Astrocyte (in vitro differentiated cells and primary cell): ENCODE data around the gene RBM38. TPM values are rescaled to one million over a fixed set of nuclear protein-coding genes. Genes with fewer than 3 reads are reported as not detected.

Source experiments
- DNase-seq: peaks from one replicate; pipeline ENCODE4 v3.0.0-alpha.2; 2010; ENCODE audit warnings: low read depth
- FAIRE-seq: peaks from 2 replicates; lab custom pipeline; 2011; peaks lifted over from hg19 to GRCh38; lab: Jason Lieb, UNC
- H2AFZ ChIP-seq: 2 replicates; pipeline ENCODE4 v1.6.0; 2012; ENCODE audit warnings: low read depth, low read length, inconsistent platforms
- H3K27ac ChIP-seq: 2 replicates; pipeline ENCODE4 v1.5.1; 2011; ENCODE audit warnings: low read depth, low read length, inconsistent platforms
- H3K27me3 ChIP-seq: 2 replicates; pipeline ENCODE4 v1.6.0; 2011; ENCODE audit warnings: low read length, inconsistent platforms; ENCODE audit not compliant: insufficient read depth
- H3K36me3 ChIP-seq: 2 replicates; pipeline ENCODE4 v1.5.1; 2011; ENCODE audit warnings: low read length, inconsistent platforms; ENCODE audit not compliant: insufficient read depth
- H3K4me1 ChIP-seq: 2 replicates; pipeline ENCODE4 v1.5.1; 2011; ENCODE audit warnings: low read length, inconsistent platforms; ENCODE audit not compliant: insufficient read depth
- H3K4me2 ChIP-seq: 2 replicates; pipeline ENCODE4 v1.6.0; 2012; ENCODE audit warnings: low read length, inconsistent platforms
- H3K4me3 ChIP-seq: 2 replicates; pipeline ENCODE4 v1.5.1; 2011; ENCODE audit warnings: low read depth, mild to moderate bottlenecking, low read length, inconsistent platforms; ENCODE audit not compliant: insufficient read depth
- H3K79me2 ChIP-seq: 2 replicates; pipeline ENCODE4 v1.6.0; 2012; ENCODE audit warnings: mild to moderate bottlenecking, low read length, inconsistent platforms; ENCODE audit not compliant: insufficient read depth
- H3K9ac ChIP-seq: 2 replicates; pipeline ENCODE4 v1.6.0; 2012; ENCODE audit warnings: mild to moderate bottlenecking, low read length, inconsistent platforms
- H3K9me3 ChIP-seq: 2 replicates; pipeline ENCODE4 v1.5.1; 2012; ENCODE audit warnings: low read depth, mild to moderate bottlenecking, low read length, inconsistent platforms; ENCODE audit not compliant: insufficient read depth
- H4K20me1 ChIP-seq: 2 replicates; pipeline ENCODE4 v1.6.0; 2012; ENCODE audit warnings: low read length, inconsistent platforms; ENCODE audit not compliant: insufficient read depth
- H3K27ac Mint-ChIP-seq: one replicate; pipeline ENCODE4 v1.8.0; 2021; ENCODE audit warnings: mild to moderate bottlenecking, mixed read lengths; ENCODE audit not compliant: unreplicated experiment
- H3K27me3 Mint-ChIP-seq: one replicate; pipeline ENCODE4 v1.8.0; 2021; ENCODE audit warnings: low read depth, mixed read lengths; ENCODE audit not compliant: unreplicated experiment
- H3K36me3 Mint-ChIP-seq: one replicate; pipeline ENCODE4 v1.8.0; 2021; ENCODE audit warnings: low read depth, mixed read lengths; ENCODE audit not compliant: unreplicated experiment
- H3K4me1 Mint-ChIP-seq: one replicate; pipeline ENCODE4 v1.8.0; 2021; ENCODE audit warnings: low read depth, mixed read lengths; ENCODE audit not compliant: unreplicated experiment
- H3K4me3 Mint-ChIP-seq: one replicate; pipeline ENCODE4 v1.8.0; 2021; ENCODE audit warnings: mild to moderate bottlenecking, moderate library complexity, mixed read lengths; ENCODE audit not compliant: unreplicated experiment
- H3K9me3 Mint-ChIP-seq: one replicate; pipeline ENCODE4 v1.8.0; 2021; ENCODE audit warnings: mild to moderate bottlenecking, mixed read lengths; ENCODE audit not compliant: unreplicated experiment
- CTCF ChIP-seq: IDR thresholded peaks from 2 replicates; pipeline ENCODE4 v1.5.1; 2011; ENCODE audit warnings: low read depth, mild to moderate bottlenecking, inconsistent platforms, low read length, moderate library complexity; ENCODE audit not compliant: insufficient read depth
- EZH2 ChIP-seq: IDR thresholded peaks from 2 replicates; pipeline ENCODE4 v1.6.1; 2012; ENCODE audit warnings: mild to moderate bottlenecking, low read length, inconsistent platforms; ENCODE audit not compliant: insufficient read depth
- total RNA-seq: library from RNA; stranded (reverse); gene quantifications from 2 replicates; pipeline ENCODE4 v1.2.1, GENCODE V29; 2021

Gene RBM38
- total RNA-seq, 1 donor from 2014 or later, result 43.5 TPM

DNA sequence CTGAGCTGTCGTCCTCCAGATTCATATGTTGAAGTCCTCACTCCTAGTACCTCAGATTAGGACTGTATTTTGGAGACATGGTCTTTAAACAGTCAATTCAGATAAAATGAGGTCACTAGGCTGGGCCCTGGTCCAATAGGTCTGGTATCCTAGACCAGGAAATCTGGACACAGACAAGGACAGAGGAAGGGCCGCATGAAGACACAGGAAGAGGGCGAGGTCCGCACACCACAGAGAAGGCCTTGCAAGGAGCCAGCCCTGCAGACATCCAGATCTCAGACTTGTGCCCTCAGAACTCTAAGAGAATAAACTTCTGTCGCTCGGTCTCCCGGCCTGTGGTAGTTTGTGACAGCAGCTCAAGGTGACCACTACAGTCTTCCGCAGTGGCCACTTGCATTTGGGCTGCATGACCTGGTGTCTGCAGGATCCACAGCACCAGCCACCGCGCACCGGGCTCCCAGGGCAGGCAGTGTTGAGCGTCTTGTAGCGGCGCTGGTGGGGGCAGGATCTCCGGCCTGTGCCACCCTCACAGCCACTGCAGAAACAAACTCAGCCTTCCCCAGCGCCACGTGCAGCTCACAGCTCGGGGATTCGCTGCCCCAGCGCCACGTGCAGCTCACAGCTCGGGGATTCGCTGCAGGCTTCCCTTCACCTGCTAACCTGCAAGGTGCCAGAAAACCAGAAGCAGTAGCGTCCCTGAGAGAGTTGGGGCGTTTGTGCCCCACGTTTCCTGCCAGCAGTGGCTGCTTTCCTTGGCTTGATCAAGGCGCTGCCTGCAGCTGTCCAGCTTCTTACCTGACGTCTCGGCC lies 6.0 kb upstream of the RBM38 start:
- H3K9me3 Mint-ChIP-seq, result no peaks in the 10 kb centered on the region
- H3K27ac ChIP-seq, result no peak overlapping the region
- H3K4me3 ChIP-seq, result no peak overlapping the region
- no peaks in the 10 kb centered on the region for H3K27me3 ChIP-seq
- no peak overlapping the region for H2AFZ ChIP-seq
- H3K4me2 ChIP-seq, result no peak overlapping the region
- DNase-seq, result no peak
- H3K79me2 ChIP-seq, result no peaks in the 10 kb centered on the region
- H3K4me1 Mint-ChIP-seq, result peaks cover 6% of the 10 kb centered on the region
- no peak for FAIRE-seq
- peaks cover 6% of the 10 kb centered on the region for H3K4me1 ChIP-seq
- H3K9ac ChIP-seq, result no peak overlapping the region
- H3K36me3 ChIP-seq, result peaks cover 4% of the 10 kb centered on the region
- H3K4me3 Mint-ChIP-seq, result no peak overlapping the region
- H3K9me3 ChIP-seq, result no peaks in the 10 kb centered on the region
- H3K36me3 Mint-ChIP-seq, result peaks cover 8% of the 10 kb centered on the region
- H3K27me3 Mint-ChIP-seq, result no peaks in the 10 kb centered on the region
- H3K27ac Mint-ChIP-seq, result no peak overlapping the region
- H4K20me1 ChIP-seq, result peaks cover 2% of the 10 kb centered on the region
- TF ChIP-seq EZH2 (no peak), CTCF (no peak)

DNA sequence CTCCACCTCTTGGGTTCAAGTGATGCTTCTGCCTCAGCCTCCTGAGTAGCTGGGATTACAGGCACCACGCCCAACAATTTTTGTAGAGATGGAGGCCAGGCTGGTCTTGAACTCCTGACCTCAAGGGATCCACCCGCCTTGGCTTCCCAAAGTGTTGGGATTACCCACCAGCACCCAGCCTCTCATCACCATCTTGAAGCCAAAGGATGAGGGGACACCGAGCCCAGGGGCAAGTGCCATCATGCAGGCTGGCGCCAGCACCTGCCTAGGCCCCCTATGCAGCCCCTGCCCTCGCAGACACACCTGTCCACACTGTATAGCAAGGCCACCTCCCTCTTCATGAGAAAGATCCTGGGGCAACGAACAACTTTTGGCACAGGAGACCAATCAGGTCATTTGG lies 5.3 kb upstream of the RBM38 start:
- Histone ChIP-seq H3K36me3 (no peaks in the 10 kb centered on the region), H3K9ac (no peak overlapping the region), H3K79me2 (no peaks in the 10 kb centered on the region), H4K20me1 (no peaks in the 10 kb centered on the region), H3K4me2 (no peak overlapping the region), H3K27me3 (no peaks in the 10 kb centered on the region), H3K27ac (no peak overlapping the region), H2AFZ (no peak overlapping the region), H3K4me3 (no peak overlapping the region), H3K4me1 (peaks cover 6% of the 10 kb centered on the region), H3K9me3 (no peaks in the 10 kb centered on the region)
- Mint-ChIP-seq H3K27ac (no peak overlapping the region), H3K4me1 (peaks cover 8% of the 10 kb centered on the region), H3K9me3 (no peaks in the 10 kb centered on the region), H3K4me3 (no peak overlapping the region), H3K27me3 (no peaks in the 10 kb centered on the region), H3K36me3 (peaks cover 10% of the 10 kb centered on the region)
- FAIRE-seq, result no peak
- TF ChIP-seq CTCF (no peak), EZH2 (no peak)
- DNase-seq, result no peak

GRCh38 chr20:57386762-57387161 lies 4.4 kb upstream of the RBM38 start:
- no peak overlapping the region for H3K27ac ChIP-seq
- H3K36me3 Mint-ChIP-seq, result peaks cover 10% of the 10 kb centered on the region
- no peaks in the 10 kb centered on the region for H3K27me3 ChIP-seq
- no peaks in the 10 kb centered on the region for H3K36me3 ChIP-seq
- H4K20me1 ChIP-seq, result no peaks in the 10 kb centered on the region
- peaks cover 6% of the 10 kb centered on the region for H3K4me1 ChIP-seq
- H3K4me3 Mint-ChIP-seq, result no peak overlapping the region
- H3K27ac Mint-ChIP-seq, result no peak overlapping the region
- no peak for FAIRE-seq
- H3K27me3 Mint-ChIP-seq, result no peaks in the 10 kb centered on the region
- no peak overlapping the region for H3K4me3 ChIP-seq
- TF ChIP-seq CTCF (no peak), EZH2 (no peak)
- no peak overlapping the region for H3K9ac ChIP-seq
- H3K4me1 Mint-ChIP-seq, result peaks cover 8% of the 10 kb centered on the region
- H3K9me3 Mint-ChIP-seq, result no peaks in the 10 kb centered on the region
- DNase-seq, result no peak
- no peak overlapping the region for H3K4me2 ChIP-seq
- no peaks in the 10 kb centered on the region for H3K9me3 ChIP-seq
- no peak overlapping the region for H2AFZ ChIP-seq
- H3K79me2 ChIP-seq, result peaks cover 2% of the 10 kb centered on the region
